Hepatocyte (in vitro differentiated cells): ENCODE measurements around the gene HIBADH. TPM values are rescaled to one million over a fixed set of nuclear protein-coding genes. Genes with fewer than 3 reads are reported as not detected.

ENCODE experiments used
- DNase-seq: peaks from one replicate; pipeline ENCODE4 v3.0.0-alpha.2; 2016; ENCODE audit warnings: low spot score
- H2AFZ ChIP-seq: fragments of 200-600 bp; sonication (generic); 2 replicates; pipeline ENCODE4 v1.6.0; 2016; ENCODE audit warnings: antibody characterized with exemption, mild to moderate bottlenecking
- H3K27ac ChIP-seq: fragments of 200-600 bp; sonication (generic); 2 replicates; pipeline ENCODE4 v1.5.1; 2016; ENCODE audit warnings: mild to moderate bottlenecking
- H3K27me3 ChIP-seq: fragments of 200-600 bp; sonication (generic); 2 replicates; pipeline ENCODE4 v1.6.1; 2016
- H3K36me3 ChIP-seq: fragments of 200-600 bp; sonication (generic); replicated peaks from 2 replicates; pipeline ENCODE4 v1.5.1; 2016; ENCODE audit warnings: low read depth; ENCODE audit not compliant: insufficient read depth
- H3K4me1 ChIP-seq: fragments of 200-600 bp; sonication (generic); 2 replicates; pipeline ENCODE4 v1.5.1; 2016; ENCODE audit warnings: mild to moderate bottlenecking, moderate library complexity; ENCODE audit not compliant: insufficient read depth
- H3K4me2 ChIP-seq: fragments of 200-600 bp; sonication (generic); 2 replicates; pipeline ENCODE4 v1.6.0; 2016
- H3K4me3 ChIP-seq: fragments of 200-600 bp; sonication (generic); 2 replicates; pipeline ENCODE4 v1.5.1; 2016; ENCODE audit warnings: mild to moderate bottlenecking
- H3K79me2 ChIP-seq: fragments of 200-600 bp; sonication (generic); 2 replicates; pipeline ENCODE4 v1.6.0; 2017; ENCODE audit warnings: mild to moderate bottlenecking
- H3K9me2 ChIP-seq: fragments of 200-600 bp; sonication (generic); replicated peaks from 2 replicates; pipeline ENCODE4 v1.6.0; 2017; ENCODE audit warnings: mild to moderate bottlenecking; ENCODE audit not compliant: insufficient read depth
- H3K9me3 ChIP-seq: fragments of 200-600 bp; sonication (generic); 2 replicates; pipeline ENCODE4 v1.5.1; 2016; ENCODE audit warnings: low read depth, mild to moderate bottlenecking
- H4K20me1 ChIP-seq: fragments of 200-600 bp; sonication (generic); 2 replicates; pipeline ENCODE4 v1.6.0; 2016; ENCODE audit warnings: mild to moderate bottlenecking; ENCODE audit not compliant: insufficient read depth, poor library complexity, severe bottlenecking
- EZH2 ChIP-seq: fragments of 200-600 bp; sonication (generic); IDR thresholded peaks from 2 replicates; pipeline ENCODE4 v1.6.1; 2016; ENCODE audit warnings: antibody characterized with exemption, mild to moderate bottlenecking, borderline replicate concordance
- EZH2phosphoT487 ChIP-seq: fragments of 200-600 bp; sonication (generic); IDR thresholded peaks from one replicate; pipeline ENCODE4 v1.6.1; 2018; ENCODE audit warnings: antibody characterized with exemption, mild to moderate bottlenecking, low read depth, moderate library complexity; ENCODE audit not compliant: unreplicated experiment, severe bottlenecking
- WGBS: methylation state at CpG from one replicate; pipeline ENCODE4 v1.1.6; 2016; ENCODE audit warnings: low lambda C conversion rate; ENCODE audit errors: missing lambda C conversion rate; 5-methylcytosine and 5-hydroxymethylcytosine counted together
- polyA plus RNA-seq: library from polyadenylated mRNA; unstranded; fragments of >200 nt; fragmentation: Nextera tagmentation; extraction: Ambion mirVana; gene quantifications from 2 replicates; pipeline ENCODE4 v1.2.1, GENCODE V29; 2016
- total RNA-seq: library from RNA; depleted of rRNA; stranded (reverse); fragments of >200 nt; gene quantifications from 2 replicates; pipeline ENCODE4 v1.2.3, GENCODE V29; 2014
- TF ChIP-seq, protein P1 (sequence below): fragments of 200-600 bp; sonication (generic); IDR thresholded peaks from 2 replicates; pipeline ENCODE4 v1.5.1; 2016; ENCODE audit warnings: antibody characterized with exemption, mild to moderate bottlenecking; ENCODE audit not compliant: poor library complexity

Gene HIBADH
- total and polyA plus RNA-seq, 2 experiments from 2014 or later: 56.1 to 65.5 TPM

DNA sequence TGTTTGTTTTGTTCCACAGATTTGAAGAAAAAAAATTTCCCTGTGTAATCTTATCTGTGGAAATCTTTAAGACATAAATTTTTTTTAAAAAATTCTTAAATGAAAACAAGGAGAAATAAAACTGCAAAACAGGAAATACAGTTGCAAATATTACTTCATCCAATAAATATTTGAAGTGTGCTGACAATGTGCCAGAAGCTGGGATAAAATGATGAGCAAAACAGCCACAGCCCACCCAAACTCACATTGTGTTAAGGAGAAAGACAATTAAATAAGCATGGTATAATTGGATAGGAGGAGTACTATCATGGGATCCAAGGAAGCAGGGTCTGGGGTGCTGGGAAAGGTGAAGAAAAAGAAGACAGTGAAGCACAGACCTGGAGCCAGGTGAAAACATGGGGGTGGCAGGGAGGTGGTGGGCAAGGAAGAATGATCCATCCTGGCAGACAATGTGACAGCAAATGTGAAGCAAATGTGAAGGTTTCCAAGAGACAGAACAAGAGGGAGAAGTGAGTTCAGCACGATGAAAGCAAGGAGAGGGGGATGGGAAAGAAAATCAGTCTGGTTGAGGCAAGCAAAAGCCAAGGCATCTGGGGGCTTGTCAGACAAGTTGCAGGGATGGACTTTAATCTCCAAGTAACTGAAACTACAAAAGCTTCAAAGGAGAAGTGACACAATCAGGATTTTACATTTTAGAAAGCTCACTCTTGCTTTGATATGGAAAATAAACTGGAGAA, 135.9 kb downstream of the HIBADH start:
- Histone ChIP-seq H3K4me3 (no peak overlapping the region), H3K4me1 (peaks cover 2% of the 10 kb centered on the region), H3K4me2 (peak overlapping the region; percentile 11), H3K79me2 (no peaks in the 10 kb centered on the region), H3K9me2 (no peaks in the 10 kb centered on the region), H4K20me1 (no peaks in the 10 kb centered on the region), H3K9me3 (no peaks in the 10 kb centered on the region), H2AFZ (no peak overlapping the region), H3K27me3 (no peaks in the 10 kb centered on the region), H3K27ac (peak overlapping the region; percentile 19), H3K36me3 (peaks cover 3% of the 10 kb centered on the region)
- no peak for DNase-seq
- TF ChIP-seq, protein P1, sequence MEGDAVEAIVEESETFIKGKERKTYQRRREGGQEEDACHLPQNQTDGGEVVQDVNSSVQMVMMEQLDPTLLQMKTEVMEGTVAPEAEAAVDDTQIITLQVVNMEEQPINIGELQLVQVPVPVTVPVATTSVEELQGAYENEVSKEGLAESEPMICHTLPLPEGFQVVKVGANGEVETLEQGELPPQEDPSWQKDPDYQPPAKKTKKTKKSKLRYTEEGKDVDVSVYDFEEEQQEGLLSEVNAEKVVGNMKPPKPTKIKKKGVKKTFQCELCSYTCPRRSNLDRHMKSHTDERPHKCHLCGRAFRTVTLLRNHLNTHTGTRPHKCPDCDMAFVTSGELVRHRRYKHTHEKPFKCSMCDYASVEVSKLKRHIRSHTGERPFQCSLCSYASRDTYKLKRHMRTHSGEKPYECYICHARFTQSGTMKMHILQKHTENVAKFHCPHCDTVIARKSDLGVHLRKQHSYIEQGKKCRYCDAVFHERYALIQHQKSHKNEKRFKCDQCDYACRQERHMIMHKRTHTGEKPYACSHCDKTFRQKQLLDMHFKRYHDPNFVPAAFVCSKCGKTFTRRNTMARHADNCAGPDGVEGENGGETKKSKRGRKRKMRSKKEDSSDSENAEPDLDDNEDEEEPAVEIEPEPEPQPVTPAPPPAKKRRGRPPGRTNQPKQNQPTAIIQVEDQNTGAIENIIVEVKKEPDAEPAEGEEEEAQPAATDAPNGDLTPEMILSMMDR: no peak
- no peak for TF ChIP-seq EZH2phosphoT487
- no peak for TF ChIP-seq EZH2
- WGBS: 23% methylated on average over 1 of the region's 1 CpG

DNA sequence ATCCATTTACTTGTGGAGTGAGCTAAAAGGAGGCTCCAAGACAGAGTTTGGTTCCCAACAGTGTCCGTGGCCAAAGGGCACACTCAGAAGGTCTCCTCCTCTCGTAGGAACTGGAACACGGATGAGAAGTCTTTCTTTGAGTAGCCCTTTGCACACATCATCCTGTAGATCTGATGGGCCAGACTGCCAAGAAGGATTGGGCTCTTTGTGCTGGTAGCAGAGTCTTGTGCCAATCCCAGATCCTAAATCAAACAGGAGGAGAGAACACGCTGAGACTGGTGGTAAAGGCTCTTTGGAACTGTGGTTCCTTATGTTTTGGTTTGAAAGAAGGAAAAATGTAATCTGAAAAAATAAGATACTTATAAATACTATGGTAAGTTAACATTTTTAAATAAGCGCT, 136.6 kb downstream of the HIBADH start:
- H3K27ac ChIP-seq: no peak overlapping the region
- H3K4me3 ChIP-seq: no peak overlapping the region
- H3K36me3 ChIP-seq: peaks cover 3% of the 10 kb centered on the region
- no peaks in the 10 kb centered on the region for H4K20me1 ChIP-seq
- no peaks in the 10 kb centered on the region for H3K79me2 ChIP-seq
- H3K4me2 ChIP-seq: no peak overlapping the region
- no peaks in the 10 kb centered on the region for H3K9me2 ChIP-seq
- TF ChIP-seq EZH2 (no peak), EZH2phosphoT487 (no peak)
- TF ChIP-seq, protein P1: no peak
- H3K27me3 ChIP-seq: no peaks in the 10 kb centered on the region
- H3K4me1 ChIP-seq: peaks cover 5% of the 10 kb centered on the region
- no peak for DNase-seq
- 91% methylated on average over 5 of the region's 5 CpGs for WGBS
- no peak overlapping the region for H2AFZ ChIP-seq
- no peaks in the 10 kb centered on the region for H3K9me3 ChIP-seq

DNA sequence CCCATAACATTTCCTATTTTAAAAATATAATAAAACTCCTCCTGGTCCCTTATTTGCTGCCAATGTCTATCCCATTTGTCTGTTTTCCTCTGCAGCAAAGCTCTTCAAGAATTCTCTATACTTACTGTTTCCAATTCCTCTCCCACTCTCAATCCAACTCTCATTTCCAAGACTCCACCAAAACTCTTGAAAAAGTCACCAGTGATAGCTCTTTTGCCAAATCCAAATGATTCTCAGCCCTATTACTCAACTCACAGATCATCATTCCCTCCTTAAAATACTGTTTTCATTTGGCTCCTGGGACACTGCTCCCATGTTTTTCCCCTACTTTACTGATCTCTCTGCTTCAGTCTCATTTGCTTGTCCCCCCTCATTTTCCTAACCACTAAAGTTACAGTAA, 139.4 kb downstream of the HIBADH start:
- DNase-seq: no peak
- H3K27ac ChIP-seq: no peak overlapping the region
- H2AFZ ChIP-seq: no peak overlapping the region
- no peak overlapping the region for H3K4me3 ChIP-seq
- H3K27me3 ChIP-seq: no peaks in the 10 kb centered on the region
- H3K9me2 ChIP-seq: no peaks in the 10 kb centered on the region
- H3K4me1 ChIP-seq: peaks cover 21% of the 10 kb centered on the region
- no peaks in the 10 kb centered on the region for H3K79me2 ChIP-seq
- TF ChIP-seq, protein P1: no peak
- TF ChIP-seq EZH2phosphoT487: no peak
- no peak for TF ChIP-seq EZH2
- H3K36me3 ChIP-seq: no peaks in the 10 kb centered on the region
- no peaks in the 10 kb centered on the region for H4K20me1 ChIP-seq
- H3K9me3 ChIP-seq: no peaks in the 10 kb centered on the region
- H3K4me2 ChIP-seq: no peak overlapping the region
